HepG2 (cell line): ENCODE results near the gene BAG3. TPM values are rescaled to one million over a fixed set of nuclear protein-coding genes. Genes with fewer than 3 reads are reported as not detected.

ENCODE experiments used
- ASH2L ChIP-seq: fragments of 300-600, 200-600 bp; sonication (generic); IDR thresholded peaks from 2 replicates; pipeline ENCODE4 v1.7.0; 2017; ENCODE audit warnings: low read depth, mild to moderate bottlenecking, moderate library complexity, mixed read lengths, low read length; ENCODE audit not compliant: insufficient read length
- ETS1 ChIP-seq: sonication (generic); formaldehyde crosslinking; IDR thresholded peaks from 2 replicates; pipeline ENCODE4 v1.4.0; 2020; ENCODE audit warnings: missing genetic modification reagents
- HBP1 ChIP-seq: IDR thresholded peaks from 2 replicates; pipeline ENCODE4 v1.6.1; 2016; ENCODE audit warnings: low read depth, control low read depth
- KLF12 ChIP-seq: sonication (generic); formaldehyde crosslinking; IDR thresholded peaks from 2 replicates; pipeline ENCODE4 v1.4.0; 2020; ENCODE audit warnings: missing genetic modification reagents, borderline replicate concordance
- KMT2A ChIP-seq: sonication (generic); formaldehyde crosslinking; IDR thresholded peaks from 2 replicates; pipeline ENCODE4 v1.4.0; 2020; ENCODE audit warnings: missing genetic modification reagents
- LBX2 ChIP-seq: sonication (generic); formaldehyde crosslinking; IDR thresholded peaks from 2 replicates; pipeline ENCODE4 v1.5.0; 2020; ENCODE audit warnings: missing genetic modification reagents, mild to moderate bottlenecking, borderline replicate concordance
- MTERF4 ChIP-seq: sonication (generic); formaldehyde crosslinking; IDR thresholded peaks from 2 replicates; pipeline ENCODE4 v1.8.0; 2023; ENCODE audit warnings: mild to moderate bottlenecking, missing genetic modification reagents
- NONO ChIP-seq, 2 experiments: fragments of 450-650 bp in 1 of 2; sonication (generic) in 1 of 2; formaldehyde crosslinking in 1 of 2; IDR thresholded peaks in 1 of 2; conservative IDR thresholded peaks in 1 of 2; 2 replicates each; pipeline versions ENCODE4 v1.6.1 to v1.8.0; 2017 to 2022; ENCODE audit warnings: mild to moderate bottlenecking in 1 of 2, missing genetic modification reagents in 1 of 2, moderate library complexity in 1 of 2
- RFXAP ChIP-seq: sonication (generic); formaldehyde crosslinking; IDR thresholded peaks from 2 replicates; pipeline ENCODE4 v1.4.0; 2020; ENCODE audit warnings: missing genetic modification reagents, borderline replicate concordance
- ZNF274 ChIP-seq: sonication (generic); formaldehyde crosslinking; IDR thresholded peaks from 2 replicates; pipeline ENCODE4 v1.5.1; 2020; ENCODE audit warnings: mild to moderate bottlenecking, missing genetic modification reagents
- ZNF367 ChIP-seq: sonication (generic); formaldehyde crosslinking; IDR thresholded peaks from 2 replicates; pipeline ENCODE4 v1.4.0; 2020; ENCODE audit warnings: missing genetic modification reagents, borderline replicate concordance
- ZNF430 ChIP-seq: sonication (generic); formaldehyde crosslinking; IDR thresholded peaks from 2 replicates; pipeline ENCODE4 v1.9.0; 2021; ENCODE audit warnings: mild to moderate bottlenecking, missing genetic modification reagents
- ZNF503 ChIP-seq: sonication (generic); formaldehyde crosslinking; IDR thresholded peaks from 2 replicates; pipeline ENCODE4 v1.4.0; 2020; ENCODE audit warnings: missing genetic modification reagents
- ZNF615 ChIP-seq: sonication (generic); formaldehyde crosslinking; IDR thresholded peaks from 2 replicates; pipeline ENCODE4 v1.5.0; 2020; ENCODE audit warnings: mild to moderate bottlenecking, missing genetic modification reagents, borderline replicate concordance
- ZNF7 ChIP-seq: IDR thresholded peaks from 2 replicates; pipeline ENCODE4 v1.6.1; 2016; ENCODE audit warnings: missing biosample characterization, missing genetic modification reagents
- ZNF777 ChIP-seq: sonication (generic); formaldehyde crosslinking; IDR thresholded peaks from 2 replicates; pipeline ENCODE4 v1.4.0; 2020; ENCODE audit warnings: missing genetic modification reagents
- ZNF788 ChIP-seq: sonication (generic); formaldehyde crosslinking; IDR thresholded peaks from 2 replicates; pipeline ENCODE4 v1.5.0; 2020; ENCODE audit warnings: mild to moderate bottlenecking, missing genetic modification reagents, borderline replicate concordance
- ZSCAN31 ChIP-seq: sonication (generic); formaldehyde crosslinking; IDR thresholded peaks from 2 replicates; pipeline ENCODE4 v1.5.0; 2020; ENCODE audit warnings: low read depth, mild to moderate bottlenecking, missing genetic modification reagents
- polyA plus RNA-seq, 8 experiments: library from polyadenylated mRNA; depleted of rRNA in 3 of 8; stranded (reverse) in 7 of 8; unstranded in 1 of 8; fragments of >200 nt; fragmentation: Illumina TruSeq in 4 of 8; extraction: Trizol in 4 of 8; gene quantifications; 2 replicates each; pipeline versions ENCODE4 v1.2.1 to v1.2.3, GENCODE V29; 2011 to 2016; ENCODE audit warnings: low read depth in 4 of 8, missing spikeins in 1 of 8, mixed read lengths in 1 of 8; ENCODE audit not compliant: insufficient read depth in 1 of 8
- total RNA-seq, 5 experiments: library from RNA; depleted of rRNA; stranded (reverse); fragments of >200 nt; fragmentation: Illumina TruSeq; extraction: Trizol; gene quantifications; 2 replicates each; pipeline ENCODE4 v1.2.3, GENCODE V29; 2016; ENCODE audit warnings: low read depth in 1 of 5

The BAG3 gene
- total and polyA plus RNA-seq, 2 of the 13 experiments (the other 11 are each of a cell fraction or from before 2014, with no cell fraction given): 2.9 to 6.7 TPM

GRCh38 chr10:119651514-119652360 lies 557 bp downstream of the BAG3 start (continued):
- TF ChIP-seq RFXAP (CRISPR knock-in tag) (peak; percentile 17; the same call in 1 of the 2 replicates), HBP1 (peak; percentile 67; the same call in 1 of the 2 replicates), ETS1 (CRISPR knock-in tag) (no peak), LBX2 (CRISPR knock-in tag) (peak; percentile 31; the same call in 1 of the 2 replicates), ZNF274 (0 out of 2 replicates have a peak, but pooled peaks have one; percentile 34), ZNF777 (CRISPR knock-in tag) (peak; percentile 86; the same call in 1 of the 2 replicates), ZNF615 (CRISPR knock-in tag) (no peak), ZNF430 (CRISPR knock-in tag) (0 out of 2 replicates have a peak, but pooled peaks have one; percentile 30), ZNF788 (CRISPR knock-in tag) (no peak), ZNF367 (0 out of 2 replicates have a peak, but pooled peaks have one; percentile 1), KLF12 (CRISPR knock-in tag) (0 out of 2 replicates have a peak, but pooled peaks have one; percentile 50), KMT2A (CRISPR knock-in tag) (0 out of 2 replicates have a peak, but pooled peaks have one; percentile 2), ASH2L (peak; percentile 46), NONO (IDR thresholded peaks at IDR 0.05) (no peak), NONO (CRISPR knock-in tag; conservative IDR thresholded peaks at IDR 0.05) (0 out of 2 replicates have a peak, but pooled peaks have one; percentile 4), ZNF7 (CRISPR knock-in tag) (no peak), MTERF4 (CRISPR knock-in tag) (0 out of 2 replicates have a peak, but pooled peaks have one; percentile 8), ZSCAN31 (CRISPR knock-in tag) (peak; percentile 46; the same call in 1 of the 2 replicates), ZNF503 (CRISPR knock-in tag) (peak; percentile 27; the same call in 1 of the 2 replicates)
